WTC11 (cell line): ENCODE results near the gene FASTKD2. TPM values are rescaled to one million over a fixed set of nuclear protein-coding genes. Genes with fewer than 3 reads are reported as not detected.
A peak's percentile ranks its signal among the peaks of the same experiment; 100 is the strongest.
"Not testable (repeated sequence)": the region's sequence is repeated elsewhere in the genome, so short reads cannot be mapped to it uniquely, and the experiment has no call there.

ENCODE experiments used
- ATAC-seq: fragments of 200-7000 bp; cut with Tn5 transposase; 2 replicates; pipeline ENCODE4 v1.10.0; 2021; ENCODE audit warnings: mild to moderate bottlenecking, moderate library complexity
- CTCF ChIA-PET: fragments of 300-600 bp; sonication (Branson Sonifier 250); formaldehyde crosslinking; loops from one replicate; lab custom pipeline; 2021; ENCODE audit warnings: antibody characterized with exemption; lab: Charles Lee
- POLR2A ChIA-PET: fragments of 350-600 bp; sonication (Branson Sonifier 250); formaldehyde crosslinking; loops from one replicate; lab custom pipeline; 2021; ENCODE audit warnings: antibody characterized with exemption; lab: Charles Lee
- DNase-seq: peaks from one replicate; pipeline ENCODE4 v3.0.0; 2021; ENCODE audit warnings: low spot score
- H3K27ac Mint-ChIP-seq: 2 replicates; pipeline ENCODE4 v1.8.0; 2021; ENCODE audit warnings: mixed read lengths
- H3K27me3 Mint-ChIP-seq: 2 replicates; pipeline ENCODE4 v1.8.0; 2021; ENCODE audit warnings: low read depth, mild to moderate bottlenecking, moderate library complexity, mixed read lengths
- H3K36me3 Mint-ChIP-seq: 2 replicates; pipeline ENCODE4 v1.8.0; 2021; ENCODE audit warnings: mixed read lengths
- H3K4me1 Mint-ChIP-seq: 2 replicates; pipeline ENCODE4 v1.8.0; 2022; ENCODE audit warnings: mixed read lengths
- H3K4me3 Mint-ChIP-seq: 2 replicates; pipeline ENCODE4 v1.8.0; 2021; ENCODE audit warnings: mild to moderate bottlenecking, moderate library complexity, mixed read lengths
- H3K9me3 Mint-ChIP-seq: 2 replicates; pipeline ENCODE4 v1.8.0; 2021; ENCODE audit warnings: mixed read lengths
- FOXK1 ChIP-seq: sonication (generic); formaldehyde crosslinking; IDR thresholded peaks from 2 replicates; pipeline ENCODE4 v1.8.0; 2022; ENCODE audit warnings: mild to moderate bottlenecking, moderate library complexity, missing genetic modification reagents
- HMGXB4 ChIP-seq: sonication (generic); formaldehyde crosslinking; IDR thresholded peaks from 2 replicates; pipeline ENCODE4 v1.8.1; 2023; ENCODE audit warnings: mild to moderate bottlenecking, moderate library complexity, missing genetic modification reagents
- KAT7 ChIP-seq: sonication (generic); formaldehyde crosslinking; IDR thresholded peaks from 2 replicates; pipeline ENCODE4 v1.8.1; 2023; ENCODE audit warnings: missing genetic modification reagents, mild to moderate bottlenecking, borderline replicate concordance
- NFYB ChIP-seq: sonication (generic); formaldehyde crosslinking; conservative IDR thresholded peaks from 2 replicates; pipeline ENCODE4 v1.8.0; 2022; ENCODE audit warnings: low read depth, missing genetic modification reagents
- NR2C2 ChIP-seq: sonication (generic); formaldehyde crosslinking; IDR thresholded peaks from 2 replicates; pipeline ENCODE4 v1.8.0; 2022; ENCODE audit warnings: mild to moderate bottlenecking, missing genetic modification reagents
- PRDM15 ChIP-seq: sonication (generic); formaldehyde crosslinking; IDR thresholded peaks from 2 replicates; pipeline ENCODE4 v1.8.0; 2022; ENCODE audit warnings: missing genetic modification reagents
- RORB ChIP-seq: fragments of 250-450 bp; sonication (Bioruptor Pico); IDR thresholded peaks from 2 replicates; pipeline ENCODE4 v1.9.0; 2021; ENCODE audit warnings: mild to moderate bottlenecking
- SP1 ChIP-seq: sonication (generic); formaldehyde crosslinking; conservative IDR thresholded peaks from 2 replicates; pipeline ENCODE4 v1.8.1; 2022; ENCODE audit warnings: missing genetic modification reagents
- TEAD1 ChIP-seq: sonication (generic); formaldehyde crosslinking; IDR thresholded peaks from 2 replicates; pipeline ENCODE4 v1.8.0; 2022; ENCODE audit warnings: mild to moderate bottlenecking, missing genetic modification reagents
- ZBTB43 ChIP-seq: sonication (generic); formaldehyde crosslinking; IDR thresholded peaks from 2 replicates; pipeline ENCODE4 v1.8.1; 2023; ENCODE audit warnings: mild to moderate bottlenecking, missing genetic modification reagents
- ZNF263 ChIP-seq: sonication (generic); formaldehyde crosslinking; IDR thresholded peaks from 2 replicates; pipeline ENCODE4 v1.8.1; 2022; ENCODE audit warnings: low read depth, mild to moderate bottlenecking, moderate library complexity, missing genetic modification reagents
- total RNA-seq: library from RNA; stranded (reverse); gene quantifications from 3 replicates; pipeline ENCODE4 v1.2.3, GENCODE V29; 2021
- TF ChIP-seq, protein P1 (sequence below): sonication (generic); formaldehyde crosslinking; IDR thresholded peaks from 2 replicates; pipeline ENCODE4 v1.8.0; 2022; ENCODE audit warnings: mild to moderate bottlenecking, missing genetic modification reagents

Gene FASTKD2
- total RNA-seq, 1 experiment from 2014 or later = 33.7 TPM

DNA sequence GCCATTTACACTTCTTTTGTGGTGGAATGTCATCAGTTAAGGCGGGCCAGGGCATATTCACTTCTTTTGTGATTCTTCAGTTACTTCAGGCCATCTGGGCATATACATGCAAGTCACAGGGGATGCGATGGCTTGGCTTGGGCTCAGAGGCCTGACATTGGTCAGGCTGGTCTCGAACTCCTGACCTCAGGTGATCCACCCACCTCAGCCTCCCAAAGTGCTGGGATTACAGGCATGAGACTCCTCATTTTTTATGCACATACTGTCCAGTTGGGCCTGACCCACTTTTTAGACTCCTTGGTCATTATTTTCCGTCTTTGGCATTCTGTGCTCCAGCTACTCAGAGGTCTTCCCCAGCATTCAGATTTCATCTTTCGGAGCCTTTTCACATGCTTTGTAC is 47.1 kb downstream of the FASTKD2 start:
- H3K27me3 Mint-ChIP-seq, POLR2A ChIA-PET, CTCF ChIA-PET, DNase-seq: not testable (repeated sequence)
- Mint-ChIP-seq H3K4me1 (peaks cover 64% of the 10 kb centered on the region), H3K27ac (peak overlapping the region; percentile 98), H3K4me3 (peak overlapping the region; percentile 92), H3K9me3 (peaks cover 17% of the 10 kb centered on the region), H3K36me3 (peaks cover 47% of the 10 kb centered on the region)
- peak; percentile 72 for ATAC-seq
- TF ChIP-seq TEAD1 (CRISPR knock-in tag) = peak; percentile 41; the same call in 1 of the 2 replicates

- H3K9me3 Mint-ChIP-seq = peaks cover 17% of the 10 kb centered on the region
- TF ChIP-seq, protein P1, sequence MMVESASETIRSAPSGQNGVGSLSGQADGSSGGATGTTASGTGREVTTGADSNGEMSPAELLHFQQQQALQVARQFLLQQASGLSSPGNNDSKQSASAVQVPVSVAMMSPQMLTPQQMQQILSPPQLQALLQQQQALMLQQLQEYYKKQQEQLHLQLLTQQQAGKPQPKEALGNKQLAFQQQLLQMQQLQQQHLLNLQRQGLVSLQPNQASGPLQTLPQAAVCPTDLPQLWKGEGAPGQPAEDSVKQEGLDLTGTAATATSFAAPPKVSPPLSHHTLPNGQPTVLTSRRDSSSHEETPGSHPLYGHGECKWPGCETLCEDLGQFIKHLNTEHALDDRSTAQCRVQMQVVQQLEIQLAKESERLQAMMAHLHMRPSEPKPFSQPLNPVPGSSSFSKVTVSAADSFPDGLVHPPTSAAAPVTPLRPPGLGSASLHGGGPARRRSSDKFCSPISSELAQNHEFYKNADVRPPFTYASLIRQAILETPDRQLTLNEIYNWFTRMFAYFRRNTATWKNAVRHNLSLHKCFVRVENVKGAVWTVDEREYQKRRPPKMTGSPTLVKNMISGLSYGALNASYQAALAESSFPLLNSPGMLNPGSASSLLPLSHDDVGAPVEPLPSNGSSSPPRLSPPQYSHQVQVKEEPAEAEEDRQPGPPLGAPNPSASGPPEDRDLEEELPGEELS = no peak
- TF ChIP-seq KAT7 (CRISPR knock-in tag) (no peak), ZNF263 (CRISPR knock-in tag) (no peak)
- no peak for DNase-seq
- no peak overlapping the region for H3K4me3 Mint-ChIP-seq
- H3K27me3 Mint-ChIP-seq = no peaks in the 10 kb centered on the region
- peaks cover 64% of the 10 kb centered on the region for H3K4me1 Mint-ChIP-seq
- H3K36me3 Mint-ChIP-seq = peaks cover 33% of the 10 kb centered on the region
- peak overlapping the region; percentile 90 for H3K27ac Mint-ChIP-seq
- ATAC-seq = no peak
- ChIA-PET POLR2A (no interaction called here), CTCF (interaction anchor here (1.1 kb wide), 1 partner anchor 17 kb away, joined by 4 read pairs; no protein-coding TSS in a partner anchor)
Measured at GRCh38 chr2:206814498-206814897, 49.1 kb downstream of the FASTKD2 start.

DNA sequence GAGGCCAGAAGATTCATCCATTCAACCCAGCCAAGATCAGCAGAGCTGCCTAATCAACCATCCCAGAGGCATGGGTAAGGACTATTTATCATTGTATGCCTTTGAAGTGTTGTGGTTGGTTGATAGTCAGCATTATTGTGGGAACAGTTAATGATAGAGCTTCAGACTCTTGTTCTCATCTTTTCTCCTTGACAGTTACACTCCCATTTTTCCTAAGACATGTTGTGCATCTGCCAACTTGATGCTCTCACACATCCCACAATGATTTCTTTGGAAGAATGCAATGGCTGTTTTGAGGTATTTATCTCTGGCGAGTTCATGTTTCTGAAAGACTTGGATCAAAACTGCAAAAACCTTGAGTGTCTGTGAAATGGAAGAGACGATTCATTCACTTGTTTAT is 55.4 kb downstream of the FASTKD2 start:
- peaks cover 10% of the 10 kb centered on the region for H3K36me3 Mint-ChIP-seq
- ATAC-seq = no peak
- POLR2A ChIA-PET = no interaction called here
- peaks cover 26% of the 10 kb centered on the region for H3K4me1 Mint-ChIP-seq
- peaks cover 11% of the 10 kb centered on the region for H3K9me3 Mint-ChIP-seq
- no peak for DNase-seq
- TF ChIP-seq NFYB (CRISPR knock-in tag) (no peak), NR2C2 (no peak), ZNF263 (CRISPR knock-in tag) (no peak), SP1 (CRISPR knock-in tag) (no peak), ZBTB43 (CRISPR knock-in tag) (no peak), PRDM15 (no peak), HMGXB4 (no peak), FOXK1 (CRISPR knock-in tag) (no peak), RORB (CRISPR knock-in tag) (no peak)
- TF ChIP-seq, all 79 proteins: peak for 0
- H3K27ac Mint-ChIP-seq = no peak overlapping the region
- no peaks in the 10 kb centered on the region for H3K27me3 Mint-ChIP-seq
- H3K4me3 Mint-ChIP-seq = no peak overlapping the region
- CTCF ChIA-PET = no interaction called here
